GM13976 (cell line): ENCODE data around the gene RTN4IP1.

ENCODE experiments used
- DNase-seq: peaks from one replicate; pipeline ENCODE4 v3.0.0; 2012; ENCODE audit warnings: low spot score
- CTCF ChIP-seq: IDR thresholded peaks from 2 replicates; pipeline ENCODE4 v1.5.1; 2012; ENCODE audit warnings: borderline replicate concordance, mild to moderate bottlenecking; ENCODE audit not compliant: insufficient read depth; ENCODE audit errors: extremely low read depth, missing control alignments, control extremely low read depth
- in situ Hi-C: fragments of 300-500 bp; cut with MboI; formaldehyde crosslinking; loops from one replicate; pipeline ENCODE4 v1.12.0; 2022; ENCODE audit warnings: low sequenced_read_pairs, mixed read lengths, inconsistent platforms; ENCODE audit not compliant: unreplicated experiment

Gene RTN4IP1

GRCh38 chr6:106614166-106614565 is 15.1 kb downstream of the RTN4IP1 start:
- no peak for DNase-seq
- TF ChIP-seq CTCF, result no peak
- in situ Hi-C loops, result no loop called here

- TF ChIP-seq CTCF, result no peak
- in situ Hi-C loops, result no loop called here
- no peak for DNase-seq
Observed at GRCh38 chr6:106613590-106613989, 15.7 kb downstream of the RTN4IP1 start.

GRCh38 chr6:106612671-106613416 is 16.5 kb downstream of the RTN4IP1 start:
- in situ Hi-C loops, result no loop called here
- DNase-seq, result no peak
- TF ChIP-seq CTCF, result no peak

- no peak for TF ChIP-seq CTCF
- no peak for DNase-seq
- in situ Hi-C loops, result no loop called here
Observed at GRCh38 chr6:106611030-106611429, 18.3 kb downstream of the RTN4IP1 start.

- DNase-seq, result no peak
- peak; percentile 37 for TF ChIP-seq CTCF
- in situ Hi-C loops, result loop anchor here (5.0 kb wide), 1 partner anchor 373 kb away; no protein-coding TSS in a partner anchor
Observed at GRCh38 chr6:106609699-106610098, 19.6 kb downstream of the RTN4IP1 start.

- in situ Hi-C loops, result loop anchor here (5.0 kb wide), 1 partner anchor 374 kb away; no protein-coding TSS in a partner anchor
- peak; percentile 51 for DNase-seq
- peak; percentile 50 for TF ChIP-seq CTCF
Observed at GRCh38 chr6:106608080-106608668, 21.1 kb downstream of the RTN4IP1 start.
